Superior temporal gyrus (tissue), 1 donor: ENCODE measurements around the gene KLHL35.
"Not testable (repeated sequence)": the region's sequence is repeated elsewhere in the genome, so short reads cannot be mapped to it uniquely, and the experiment has no call there.

Experiments
- DNase-seq: peaks from one replicate; pipeline ENCODE4 v3.0.0-alpha.2; 2016; ENCODE audit errors: extremely low spot score

KLHL35 gene

DNA sequence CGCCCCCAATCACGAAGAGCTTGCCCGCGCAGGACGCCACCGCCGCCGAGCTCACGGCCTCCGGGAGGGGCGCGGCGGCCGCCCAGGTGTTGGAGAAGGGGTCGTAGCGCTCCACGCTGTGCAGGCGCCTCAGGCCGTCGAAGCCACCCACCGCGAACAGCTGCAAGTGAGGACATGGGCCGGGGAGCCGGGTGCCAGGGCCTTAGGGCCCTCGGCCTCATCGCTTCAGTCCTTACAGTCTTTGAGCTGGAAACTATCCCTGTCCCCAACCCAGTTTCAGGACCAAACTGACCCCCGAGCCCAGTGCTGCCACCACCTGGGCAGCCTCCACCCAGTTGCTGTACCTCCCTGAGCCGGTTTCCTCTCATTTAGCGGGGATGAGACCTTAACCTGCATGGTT, 7.6 kb downstream of the KLHL35 start:
- DNase-seq: no peak

DNA sequence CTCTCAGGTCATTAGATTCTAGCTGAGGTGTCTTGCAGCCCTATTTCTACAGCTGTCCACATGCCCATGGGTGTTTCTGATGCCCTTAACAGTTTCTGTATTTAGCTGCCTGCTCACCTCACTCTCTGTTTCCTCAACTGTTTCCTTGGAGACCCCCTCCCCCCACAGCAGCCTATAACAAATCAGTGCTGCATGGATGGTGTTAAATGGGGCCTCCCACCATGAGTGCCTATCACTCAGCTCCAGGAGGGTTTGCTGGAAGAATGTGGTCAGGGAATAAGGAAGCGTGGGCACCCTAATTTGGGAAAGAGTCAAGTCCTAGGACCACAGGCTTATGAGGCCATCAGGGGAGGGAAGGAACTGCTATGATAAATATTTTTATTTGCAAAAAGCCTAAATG, 8.6 kb downstream of the KLHL35 start:
- no peak for DNase-seq

DNA sequence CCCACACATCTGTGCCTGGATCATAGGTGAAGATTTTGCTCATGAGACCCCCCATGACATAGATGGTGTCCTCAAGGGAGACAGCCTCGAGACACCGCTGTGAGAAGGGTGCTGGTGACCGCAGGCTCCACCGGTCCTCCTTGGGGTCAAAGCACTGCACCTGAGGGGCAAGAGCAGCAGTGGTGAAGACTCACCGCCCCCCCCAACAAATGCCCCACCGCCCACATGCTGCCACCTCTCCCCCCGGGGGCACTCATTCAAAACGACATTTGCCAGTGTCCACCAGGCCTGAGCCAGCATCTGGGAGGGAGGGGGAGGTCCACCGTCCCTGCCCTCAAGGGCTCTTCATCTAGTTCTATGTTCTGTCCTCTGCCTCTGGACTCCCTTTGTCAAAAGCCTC, 9.3 kb downstream of the KLHL35 start:
- DNase-seq: no peak

DNA sequence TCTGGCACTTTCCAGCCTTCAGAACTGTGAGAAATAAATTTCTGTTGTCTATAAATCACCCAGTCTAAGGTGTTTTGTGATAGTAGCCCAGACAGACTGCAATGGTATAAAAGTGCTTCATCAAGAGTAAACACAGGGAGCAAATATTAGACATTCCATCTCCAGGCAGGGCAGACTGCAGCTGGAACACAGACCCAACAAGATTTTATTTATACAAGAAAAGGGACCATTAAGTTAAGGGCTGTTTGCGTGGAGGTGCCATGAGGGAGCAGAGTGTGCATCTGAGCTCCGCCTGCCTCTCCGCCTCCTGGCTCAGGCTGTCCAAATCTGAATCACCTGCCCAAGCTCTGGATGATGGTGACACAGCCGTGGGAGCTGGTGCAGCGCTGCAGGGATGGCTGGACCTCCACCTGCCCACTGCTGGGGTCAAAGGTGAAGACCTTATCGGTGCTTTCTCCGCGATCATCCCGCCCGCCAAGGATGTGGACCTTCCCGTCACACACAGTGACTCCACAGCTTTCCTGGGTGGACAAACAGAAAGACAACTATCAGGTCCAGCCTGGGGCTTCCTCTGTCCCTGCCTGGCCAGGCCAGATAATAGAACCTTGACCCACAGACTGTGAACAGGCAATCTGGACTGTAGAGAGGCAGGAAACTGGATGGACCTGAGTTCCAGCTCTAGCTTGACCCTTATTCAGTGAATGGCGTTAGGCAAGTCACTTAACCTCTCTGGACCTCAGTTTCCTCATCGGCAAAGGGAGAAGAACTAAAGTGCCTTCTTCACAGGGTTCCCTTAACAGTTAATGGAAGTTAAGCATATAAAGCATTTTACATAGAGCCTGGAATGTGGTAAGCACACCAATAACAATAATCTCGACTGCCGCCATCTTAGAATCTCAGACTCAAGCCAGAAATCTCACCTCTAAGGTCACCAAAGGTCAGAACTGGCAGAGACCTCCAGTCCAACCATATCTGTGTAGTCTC, 10.5 kb downstream of the KLHL35 start:
- DNase-seq: peak; percentile 9

DNA sequence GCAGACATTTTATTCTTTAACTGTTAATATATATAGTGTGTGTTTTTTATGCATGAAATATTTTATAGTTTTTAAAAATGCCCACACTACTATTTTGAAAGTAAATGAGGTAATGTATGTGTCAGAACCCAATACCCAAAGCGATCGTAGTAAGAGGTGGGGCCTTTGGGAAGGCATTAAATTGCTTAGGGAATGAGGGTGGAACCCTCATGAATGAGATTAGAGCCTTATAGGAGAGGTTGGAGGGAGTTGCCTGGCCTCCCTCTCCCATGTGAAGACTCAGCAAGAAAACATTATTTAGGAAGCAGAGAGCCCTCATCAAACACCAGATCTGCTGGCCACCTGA, 11.1 kb downstream of the KLHL35 start:
- DNase-seq: no peak

DNA sequence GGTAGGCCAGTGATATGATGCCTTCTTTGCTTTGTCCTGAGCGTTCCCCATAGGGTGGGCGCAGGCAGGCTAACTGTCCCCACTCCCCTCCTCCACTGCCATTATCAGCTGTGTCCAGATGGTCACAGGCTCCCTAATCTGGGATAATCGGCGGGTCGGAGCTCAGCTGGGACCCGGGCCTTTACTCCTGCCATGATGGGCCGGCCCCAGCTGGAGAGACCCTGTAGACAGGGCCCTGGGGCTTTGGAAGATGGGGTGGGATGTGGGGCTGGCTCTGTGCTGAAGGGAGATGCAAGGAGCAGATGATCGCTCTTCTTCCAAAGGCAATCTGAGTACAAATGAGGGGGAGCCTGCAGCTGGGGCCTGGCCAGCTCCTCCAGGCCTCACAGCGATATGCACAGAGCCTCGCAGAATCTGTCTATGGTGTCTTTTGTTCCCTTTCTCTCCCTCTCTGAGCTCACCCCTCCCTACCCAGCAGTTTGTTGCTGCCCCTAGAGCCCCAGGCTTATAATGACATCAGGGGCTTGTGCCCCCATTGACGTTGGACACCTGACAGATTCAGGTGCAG, 11.9 kb downstream of the KLHL35 start:
- DNase-seq: peak; percentile 70

DNA sequence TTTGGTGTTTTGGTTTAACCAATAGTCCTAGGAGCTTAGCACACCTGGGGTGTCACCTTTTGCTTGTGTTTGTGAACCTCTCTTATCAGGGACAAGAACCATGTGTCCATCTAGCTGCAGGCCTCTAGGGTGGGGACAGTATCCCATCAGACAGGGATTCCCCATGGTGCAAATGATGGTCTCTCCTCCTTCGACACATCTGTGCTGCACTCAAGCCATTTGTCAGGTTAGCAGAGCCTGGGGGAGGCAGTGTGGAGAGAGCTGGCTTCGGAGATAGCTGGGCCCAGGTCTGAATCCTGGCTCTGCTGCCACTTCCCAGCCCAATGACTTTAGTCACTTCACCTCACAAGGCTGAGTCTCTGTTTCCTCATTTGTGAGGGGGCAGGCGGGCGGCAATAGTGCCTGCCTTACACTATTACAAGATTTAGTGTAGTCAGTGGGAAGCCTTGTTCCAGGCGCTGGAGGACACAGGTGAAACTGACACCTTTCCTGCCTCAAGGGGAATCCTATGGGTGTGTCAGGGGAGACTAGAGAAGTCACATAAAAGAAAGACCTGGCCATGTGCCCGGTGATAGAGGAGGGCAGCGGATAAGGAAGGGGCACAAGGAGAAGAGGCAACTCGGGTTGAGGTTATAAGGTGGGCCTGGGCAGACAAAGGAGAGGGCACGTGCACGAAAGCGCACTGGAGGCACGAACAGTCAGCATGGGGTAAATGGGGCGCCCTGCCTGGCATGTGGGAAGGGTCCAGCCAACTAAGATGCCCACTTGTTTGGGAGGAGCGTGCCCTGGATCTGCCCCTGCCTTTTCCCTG, 12.6 kb downstream of the KLHL35 start:
- no peak for DNase-seq

DNA sequence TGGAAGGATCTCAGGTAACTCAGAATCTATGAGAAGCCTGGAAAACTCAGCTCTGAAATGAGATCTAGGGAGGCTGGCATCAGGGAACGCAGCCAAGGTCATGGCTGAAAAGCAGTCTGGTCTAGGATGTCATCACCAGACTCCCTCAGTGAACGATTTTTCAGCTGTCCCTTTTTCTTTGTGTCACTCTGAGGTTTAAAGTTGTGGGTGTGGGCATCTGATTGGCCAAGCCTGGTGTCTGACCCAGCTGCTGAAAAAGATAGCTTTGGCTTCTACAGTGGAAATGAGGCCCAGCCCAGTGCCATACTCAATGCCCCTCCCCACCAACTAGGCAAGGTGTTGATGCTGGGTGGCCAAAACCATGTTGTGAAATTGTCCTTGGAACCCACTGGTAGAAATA, 19.1 kb downstream of the KLHL35 start:
- no peak for DNase-seq

DNA sequence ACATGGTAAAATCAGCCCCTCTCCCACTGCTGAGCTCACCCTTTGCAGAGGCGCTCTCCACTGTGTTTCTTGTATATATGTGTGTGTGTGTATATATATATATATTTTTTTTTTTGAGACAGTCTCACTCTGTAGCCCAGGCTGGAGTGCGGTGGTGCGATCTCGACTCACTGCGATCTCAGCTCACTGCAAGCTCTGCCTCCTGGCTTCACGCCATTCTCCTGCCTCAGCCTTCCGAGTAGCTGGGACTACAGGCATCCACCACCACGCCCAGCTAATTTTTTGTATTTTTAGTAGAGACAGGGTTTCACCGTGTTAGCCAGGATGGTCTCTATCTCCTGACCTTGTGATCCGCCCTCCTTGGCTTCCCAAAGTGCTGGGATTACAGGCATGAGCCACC, 19.9 kb downstream of the KLHL35 start:
- not testable (repeated sequence) for DNase-seq

DNA sequence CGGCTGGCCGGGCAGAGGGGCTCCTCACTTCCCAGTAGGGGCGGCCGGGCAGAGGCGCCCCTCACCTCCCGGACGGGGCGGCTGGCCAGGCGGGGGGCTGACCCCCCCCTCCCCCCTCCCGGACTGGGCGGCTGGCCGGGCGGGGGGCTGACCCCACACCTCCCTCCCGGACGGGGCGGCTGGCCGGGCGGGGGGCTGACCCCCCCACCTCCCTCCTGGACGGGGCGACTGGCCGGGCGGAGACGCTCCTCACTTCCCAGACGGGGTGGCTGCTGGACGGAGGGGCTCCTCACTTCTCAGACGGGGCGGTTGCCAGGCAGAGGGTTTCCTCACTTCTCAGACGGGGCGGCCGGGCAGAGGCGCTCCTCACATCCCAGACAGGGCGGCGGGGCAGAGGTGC, 23.0 kb downstream of the KLHL35 start:
- DNase-seq: not testable (repeated sequence)

DNA sequence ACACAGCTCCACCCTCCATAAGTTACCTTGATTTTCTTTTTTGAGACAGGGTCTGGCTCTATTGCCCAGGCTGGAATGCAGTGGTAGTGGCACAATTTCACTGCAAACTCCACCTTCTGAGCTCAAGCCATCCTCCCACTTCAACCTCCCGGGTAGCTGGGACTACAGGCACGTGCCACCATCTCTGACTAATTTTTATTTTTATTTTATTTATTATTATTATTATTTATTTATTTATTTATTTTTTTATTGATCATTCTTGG, 24.1 kb downstream of the KLHL35 start:
- DNase-seq: no peak

DNA sequence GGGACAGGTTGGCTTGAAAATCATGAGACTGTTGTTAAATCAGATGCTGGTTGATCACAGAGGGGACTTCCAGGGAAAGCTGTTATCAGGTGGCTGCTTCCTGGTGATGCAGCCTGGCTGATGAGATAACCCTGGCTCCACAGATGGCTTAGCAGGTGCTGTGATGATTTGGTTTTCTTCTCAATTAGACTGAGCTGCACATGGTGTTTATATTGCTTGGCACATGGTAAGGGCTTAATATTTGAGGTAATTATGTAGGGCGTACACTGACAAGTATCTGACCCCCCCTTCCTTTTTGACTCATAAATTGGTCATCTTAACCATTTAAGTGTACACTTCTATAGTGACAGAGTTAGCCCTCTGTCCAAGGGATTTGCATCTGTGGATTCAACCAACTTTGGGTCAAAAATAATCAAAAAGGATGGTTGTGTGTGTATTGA, 26.6 kb downstream of the KLHL35 start:
- no peak for DNase-seq

DNA sequence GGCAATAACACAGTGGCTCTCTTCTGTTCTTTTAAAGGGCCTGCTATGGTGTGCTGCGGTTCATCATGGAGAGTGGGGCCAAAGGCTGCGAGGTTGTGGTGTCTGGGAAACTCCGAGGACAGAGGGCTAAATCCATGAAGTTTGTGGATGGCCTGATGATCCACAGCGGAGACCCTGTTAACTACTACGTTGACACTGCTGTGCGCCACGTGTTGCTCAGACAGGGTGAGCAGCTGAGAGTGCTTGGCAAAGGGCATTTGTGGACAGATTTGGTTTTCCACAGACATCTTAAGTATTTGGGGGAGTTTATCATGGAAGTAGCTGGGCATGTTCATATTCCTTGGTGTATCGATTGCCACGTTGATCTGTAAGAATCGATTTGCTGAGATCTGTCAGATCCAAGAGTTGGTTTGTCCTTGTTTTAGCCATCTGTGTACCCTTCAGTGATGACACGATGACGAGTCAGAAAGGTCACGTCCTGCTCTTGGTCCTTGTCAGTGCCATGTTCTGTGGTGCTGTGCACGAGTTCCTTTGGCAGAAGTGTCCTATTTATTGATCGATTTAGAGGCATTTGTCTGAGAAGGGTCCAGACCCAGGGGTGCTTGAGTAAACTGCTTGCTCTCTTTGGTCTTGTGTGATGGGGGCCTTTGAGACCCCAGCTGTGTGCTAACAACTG, 28.9 kb downstream of the KLHL35 start:
- DNase-seq: no peak

DNA sequence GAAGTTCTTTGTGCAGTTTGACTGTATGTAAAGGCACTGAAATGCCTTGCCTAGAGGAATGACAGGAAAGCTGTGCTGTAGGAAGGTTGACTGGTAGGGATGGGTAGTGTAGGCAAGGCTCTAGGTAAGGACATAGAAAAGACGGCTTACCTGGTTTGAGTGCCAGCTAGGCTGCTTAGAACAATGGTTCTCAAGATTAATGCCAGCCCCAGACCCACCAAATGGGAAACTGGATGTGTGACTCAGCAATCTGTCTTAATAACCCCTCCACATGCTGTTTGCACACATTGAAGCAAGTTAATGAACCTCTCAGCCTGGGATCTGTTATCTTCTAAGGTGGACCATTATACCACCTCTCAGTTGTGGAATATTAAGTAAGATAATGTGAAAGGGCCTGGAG, 30.0 kb downstream of the KLHL35 start:
- DNase-seq: no peak

DNA sequence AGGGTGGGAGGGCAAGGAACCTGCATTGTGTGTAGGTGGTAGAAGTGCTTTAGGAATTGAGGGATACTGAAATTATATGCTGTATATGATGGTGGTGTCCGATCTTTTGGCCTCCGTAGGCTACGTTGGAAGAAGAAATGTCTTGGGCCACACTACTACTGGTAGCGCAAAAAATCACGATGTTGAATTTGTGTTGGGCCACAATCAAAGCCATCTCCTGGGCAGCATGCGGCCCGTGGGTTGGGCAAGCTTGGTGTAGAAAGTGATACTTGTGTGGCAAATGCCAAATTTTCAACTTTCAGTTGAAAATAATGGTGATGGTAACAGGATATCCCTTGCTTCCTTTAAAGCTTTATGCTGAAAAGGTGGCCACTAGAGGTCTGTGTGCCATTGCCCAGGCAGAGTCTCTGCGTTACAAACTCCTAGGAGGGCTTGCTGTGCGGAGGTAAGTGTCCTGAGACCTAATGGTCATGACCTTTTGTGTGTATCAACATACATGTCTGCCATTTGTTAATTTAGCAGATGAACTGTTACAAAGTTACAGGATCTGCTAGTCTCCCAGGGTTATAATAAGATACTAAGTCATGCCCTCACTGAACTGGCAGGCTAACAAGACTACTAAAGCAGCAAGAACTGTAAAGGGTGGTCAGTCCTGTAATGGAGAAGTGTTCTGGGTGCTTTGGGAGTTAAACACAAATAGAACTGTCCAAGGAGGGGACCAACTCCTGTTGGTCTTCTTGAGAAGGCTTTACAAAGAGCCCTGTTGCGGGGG, 30.8 kb downstream of the KLHL35 start:
- no peak for DNase-seq

DNA sequence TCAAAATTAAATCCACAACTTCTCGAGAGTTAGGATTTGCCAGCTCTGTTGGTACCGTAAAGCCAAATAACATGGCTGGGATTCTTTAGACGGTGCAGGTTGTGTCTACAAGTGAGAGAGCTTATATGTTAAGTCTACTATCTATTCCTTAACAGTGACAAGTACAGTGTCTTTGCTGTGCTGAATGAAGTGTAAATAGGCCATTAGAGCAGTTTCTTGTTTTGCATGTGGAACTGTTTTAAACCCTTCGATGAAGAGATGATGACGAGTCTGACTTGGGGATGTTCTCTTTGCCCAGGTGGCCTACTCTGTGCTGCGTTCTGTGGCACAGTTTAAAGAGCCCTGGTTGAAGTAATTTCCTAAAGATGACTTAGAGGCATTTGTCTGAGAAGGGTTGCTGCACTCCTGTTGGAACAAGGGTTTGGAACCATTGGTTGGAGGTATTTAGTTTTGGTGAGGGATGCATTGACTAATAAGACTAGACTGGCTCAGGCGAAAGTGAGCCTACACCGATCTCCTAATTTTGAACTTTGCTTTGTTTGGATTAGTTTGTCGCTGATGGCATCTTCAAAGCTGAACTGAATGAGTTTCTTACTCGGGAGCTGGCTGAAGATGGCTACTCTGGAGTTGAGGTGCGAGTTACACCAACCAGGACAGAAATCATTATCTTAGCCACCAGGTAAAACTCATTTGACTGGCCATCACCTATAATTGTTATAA, 32.7 kb downstream of the KLHL35 start:
- peak; percentile 48 for DNase-seq

DNA sequence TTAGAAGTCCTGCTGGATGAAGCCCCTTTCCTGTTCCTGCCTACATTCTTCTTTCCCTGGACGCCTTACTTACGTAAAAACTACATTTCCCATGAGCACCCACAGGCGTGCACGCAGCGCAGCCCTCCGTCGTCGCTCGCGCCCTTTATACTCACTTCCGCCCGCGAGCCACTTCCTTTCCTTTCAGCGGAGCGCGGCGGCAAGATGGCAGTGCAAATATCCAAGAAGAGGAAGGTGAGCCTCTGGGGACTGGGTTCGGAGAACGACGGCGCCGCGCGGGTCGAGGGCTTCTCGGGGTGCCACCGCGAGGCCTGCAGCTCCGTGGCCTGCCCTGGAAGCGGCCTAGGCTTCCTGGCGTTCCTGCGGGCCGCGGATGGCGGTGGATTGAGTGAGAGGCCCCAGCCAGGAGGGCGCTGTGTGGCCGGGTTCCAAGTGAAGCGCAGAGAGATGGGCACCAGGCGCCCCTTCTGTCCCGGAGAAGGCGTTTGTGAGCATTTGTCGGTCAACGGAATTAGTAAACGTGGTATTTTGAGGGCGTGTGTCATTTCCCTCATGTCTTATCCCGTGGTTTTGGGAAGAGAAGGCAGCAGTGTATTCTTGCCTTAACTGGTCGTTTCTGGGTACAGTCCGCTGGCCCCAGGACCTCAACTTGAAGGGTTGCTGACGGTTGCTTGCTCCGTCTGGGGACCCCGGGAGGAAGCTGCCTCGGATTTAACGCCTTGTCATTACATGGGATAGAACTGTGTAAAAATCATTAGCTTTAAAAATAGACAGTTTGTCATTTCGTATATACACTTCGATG, 33.5 kb downstream of the KLHL35 start, which contains the start of gene RPS3:
Gene RPS3, plus strand, starts transcription at position 175 of the 802 bp plus-strand sequence. Its CDS starts 30 bp downstream, at position 205.
- DNase-seq: peak; percentile 95

DNA sequence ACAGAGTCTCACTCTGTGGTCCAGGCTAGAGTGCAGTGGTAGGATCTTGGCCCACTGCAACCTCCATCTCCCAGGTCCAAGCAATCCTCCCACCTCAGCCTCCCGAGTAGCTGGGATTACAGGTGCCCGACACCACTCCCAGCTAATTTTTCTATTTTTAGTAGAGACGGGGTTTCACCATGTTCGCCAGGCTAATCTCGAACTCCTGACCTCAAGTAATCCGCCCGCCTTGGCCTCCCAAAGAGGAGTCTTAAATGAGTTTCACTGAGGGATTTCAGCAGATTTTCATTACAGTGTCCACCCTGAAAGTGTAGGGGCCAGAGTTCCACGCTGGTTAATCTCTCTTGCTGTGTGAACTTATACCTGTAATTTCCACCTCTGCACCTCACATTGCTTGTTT, 34.1 kb downstream of the KLHL35 start:
- DNase-seq: no peak

DNA sequence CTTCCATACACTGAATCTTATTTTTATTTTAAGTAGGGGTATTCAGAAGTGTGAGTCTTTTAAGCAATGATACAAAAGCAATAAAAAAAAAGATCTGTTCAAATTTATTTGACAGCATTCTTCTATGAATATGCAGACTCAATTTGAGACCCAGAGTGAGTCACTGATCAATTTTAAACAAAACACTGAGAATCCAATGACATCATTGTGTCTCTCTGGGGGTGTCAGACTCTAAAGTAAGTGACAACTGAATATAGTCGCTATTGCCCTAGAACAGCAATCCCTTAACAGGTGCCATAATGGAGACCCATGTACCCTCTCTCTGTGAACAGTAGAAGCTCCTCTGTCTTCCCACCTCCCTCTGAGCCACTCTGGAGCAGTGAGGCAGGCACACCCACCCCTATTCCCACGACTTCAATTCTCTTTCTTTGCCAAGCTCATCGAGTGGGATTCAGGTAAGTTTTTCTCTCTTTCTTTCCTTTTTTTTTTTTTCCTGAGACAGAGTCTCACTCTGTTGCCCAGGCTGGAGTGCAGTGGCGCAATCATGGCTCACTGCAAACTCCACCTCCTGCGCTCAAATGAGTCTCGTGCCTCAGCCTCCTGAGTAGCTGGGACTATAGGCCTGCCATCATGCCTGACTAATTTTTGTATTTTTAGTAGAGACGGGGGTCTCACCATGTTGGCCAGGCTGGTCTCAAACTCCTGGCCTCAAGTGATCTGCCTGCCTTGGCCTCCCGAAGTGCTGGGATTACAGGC, 38.7 kb downstream of the KLHL35 start:
- no peak for DNase-seq
